ENCODE measurements around the gene TPK1.
"Not testable (repeated sequence)": the region's sequence is repeated elsewhere in the genome, so short reads cannot be mapped to it uniquely, and the experiment has no call there.

The TPK1 gene

DNA sequence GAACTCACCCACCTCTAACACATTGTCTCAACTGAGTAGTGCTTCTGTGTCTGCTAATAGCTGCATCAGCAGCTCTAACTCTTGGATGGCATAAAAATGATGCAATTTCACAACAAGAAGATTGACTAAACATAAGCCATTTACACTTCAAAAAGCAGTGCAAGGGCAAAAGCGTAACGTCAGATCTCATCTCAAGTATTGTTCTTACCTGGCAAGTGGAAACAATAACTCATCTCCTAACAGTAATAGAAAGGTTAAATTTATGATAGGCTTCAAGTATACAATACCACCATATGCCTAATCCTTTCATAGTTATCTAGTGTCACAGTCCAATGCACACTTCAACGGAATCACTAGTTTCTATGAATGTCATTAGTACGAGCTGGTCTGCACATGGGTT lies 14.8 kb downstream of the TPK1 start:
- DNase-seq: no peak

DNA sequence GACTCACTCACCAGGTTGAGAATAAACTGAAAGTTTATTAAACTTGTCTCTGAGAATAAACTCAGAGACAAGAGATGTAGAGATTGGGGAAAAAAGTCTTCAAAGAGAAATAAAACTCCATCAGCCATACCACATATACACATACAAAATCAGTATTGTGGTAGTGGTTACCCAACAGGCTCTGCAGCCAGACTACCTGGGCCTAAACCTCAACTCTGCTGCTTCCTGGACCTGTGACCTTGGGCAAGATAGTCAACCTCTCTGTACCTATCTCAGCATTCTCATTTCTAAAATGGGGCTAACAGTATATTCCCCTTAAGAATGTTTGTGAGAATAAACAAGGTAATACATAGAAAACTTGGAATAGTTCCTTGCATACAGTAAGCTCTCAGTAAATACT lies 15.3 kb downstream of the TPK1 start:
- DNase-seq: peak; percentile 3 to 39

DNA sequence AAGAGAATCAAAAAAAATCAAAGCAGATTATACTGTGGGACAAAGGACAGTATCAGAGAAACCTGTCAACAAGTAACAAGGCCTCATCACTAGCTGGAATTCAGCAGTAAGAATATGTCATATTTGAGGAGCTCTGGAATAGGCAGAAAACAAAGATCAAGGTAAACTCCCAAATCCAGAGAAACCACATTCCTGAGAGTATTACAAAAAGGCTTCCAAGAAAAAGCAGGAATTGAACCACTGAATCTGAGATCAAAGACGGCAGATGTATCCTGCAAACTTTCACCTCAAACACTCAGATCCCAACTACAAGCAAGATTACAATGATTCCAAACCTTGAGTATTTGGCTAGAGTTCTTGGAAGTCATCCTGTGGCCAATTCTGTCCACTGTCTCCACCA lies 16.3 kb downstream of the TPK1 start:
- no peak for DNase-seq

DNA sequence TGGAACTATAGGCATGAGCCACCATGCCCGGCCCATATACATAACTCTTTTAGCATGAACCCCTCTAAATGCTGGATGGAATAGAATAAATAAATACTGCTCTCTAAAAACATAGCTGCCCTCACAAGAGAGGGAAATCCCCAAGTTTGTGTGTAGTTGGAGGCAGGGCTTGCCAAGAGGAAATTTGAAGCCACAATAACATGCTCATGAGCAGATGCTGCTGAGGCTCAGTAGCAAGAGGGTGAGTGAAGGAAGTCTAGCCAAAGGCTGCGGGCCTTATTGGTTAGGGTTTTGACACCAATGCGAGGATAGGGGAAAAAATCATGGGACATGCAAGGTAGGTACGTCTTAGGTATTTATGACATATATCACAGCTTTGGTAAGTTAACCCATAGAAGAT lies 17.3 kb downstream of the TPK1 start:
- DNase-seq: peak; percentile 71 to 77

DNA sequence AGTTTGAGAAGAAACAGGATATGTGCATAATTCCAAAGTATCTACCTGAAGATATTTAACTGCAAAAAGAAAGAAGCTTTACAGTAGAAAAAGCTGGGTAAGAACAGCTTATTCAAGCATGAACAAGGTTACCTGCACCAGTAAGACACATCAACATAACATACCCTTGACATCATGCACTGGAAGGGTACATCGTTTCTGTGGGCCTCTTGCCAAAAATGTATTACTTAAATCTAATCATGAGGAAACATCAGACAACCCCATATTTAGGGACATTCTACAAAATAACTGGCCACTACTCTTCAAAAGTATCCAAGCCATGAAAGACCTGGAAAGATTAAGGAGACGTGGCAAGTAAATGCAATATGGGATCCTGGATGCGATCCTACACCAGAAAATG lies 18.9 kb downstream of the TPK1 start:
- DNase-seq: no peak

DNA sequence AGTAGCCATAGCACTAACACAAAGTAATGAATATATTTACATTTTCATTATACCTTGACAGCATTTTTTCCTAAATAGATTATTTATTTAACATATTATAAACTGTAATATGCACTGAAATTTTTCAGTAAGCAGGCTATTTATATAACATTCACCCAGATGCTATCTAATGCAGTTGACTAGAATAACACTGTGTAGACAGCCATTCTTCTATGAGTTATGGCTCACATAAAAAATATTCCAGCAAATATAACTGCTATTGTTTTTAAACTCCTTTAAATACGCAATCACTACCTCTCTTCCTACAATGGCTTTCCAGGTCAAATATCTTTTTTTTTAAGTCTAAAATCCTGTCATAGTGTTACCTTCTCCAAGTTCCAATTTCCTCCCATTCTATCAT lies 21.6 kb downstream of the TPK1 start:
- no peak for DNase-seq

DNA sequence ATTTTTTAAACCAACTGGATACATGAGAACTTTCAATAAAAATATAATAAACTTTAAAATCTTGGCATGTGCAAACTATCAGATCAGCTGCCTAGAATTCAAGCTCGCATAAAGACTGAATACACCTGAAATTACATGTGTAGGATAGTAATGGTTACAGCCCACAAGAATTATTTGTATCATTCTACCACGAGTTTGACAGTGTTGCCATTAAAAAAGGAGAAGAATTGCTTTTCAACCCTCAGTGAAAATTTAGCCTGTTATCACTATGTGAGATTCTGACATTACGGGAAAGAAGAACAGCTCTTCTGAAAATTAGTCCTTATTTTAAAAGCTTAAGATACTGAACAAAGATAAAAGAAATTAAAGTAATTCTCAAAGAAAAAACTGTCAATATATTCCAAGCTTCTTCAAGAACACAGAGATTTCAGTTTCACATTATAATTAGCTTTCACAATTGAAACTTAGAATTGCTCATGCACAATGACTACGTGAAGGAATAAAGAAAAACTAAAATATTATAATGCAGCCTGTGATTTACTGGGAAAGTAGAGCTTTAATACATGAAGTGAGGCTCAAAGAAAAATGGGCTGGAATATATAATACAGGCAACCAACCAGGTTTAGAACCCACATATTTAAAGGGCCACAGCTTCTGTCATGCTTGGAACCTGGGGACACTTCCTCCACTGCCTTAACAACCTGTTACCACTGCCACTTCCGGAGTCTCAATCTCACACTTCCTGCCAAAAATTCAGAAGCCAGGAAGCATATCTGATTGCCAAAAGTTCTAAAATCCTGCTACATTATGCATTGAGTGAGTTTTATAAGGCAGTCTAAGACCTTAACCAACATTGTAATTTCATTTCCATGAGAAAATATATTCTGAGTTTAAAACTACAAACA lies 23.2 kb downstream of the TPK1 start:
- DNase-seq: peak; percentile 44 to 68

DNA sequence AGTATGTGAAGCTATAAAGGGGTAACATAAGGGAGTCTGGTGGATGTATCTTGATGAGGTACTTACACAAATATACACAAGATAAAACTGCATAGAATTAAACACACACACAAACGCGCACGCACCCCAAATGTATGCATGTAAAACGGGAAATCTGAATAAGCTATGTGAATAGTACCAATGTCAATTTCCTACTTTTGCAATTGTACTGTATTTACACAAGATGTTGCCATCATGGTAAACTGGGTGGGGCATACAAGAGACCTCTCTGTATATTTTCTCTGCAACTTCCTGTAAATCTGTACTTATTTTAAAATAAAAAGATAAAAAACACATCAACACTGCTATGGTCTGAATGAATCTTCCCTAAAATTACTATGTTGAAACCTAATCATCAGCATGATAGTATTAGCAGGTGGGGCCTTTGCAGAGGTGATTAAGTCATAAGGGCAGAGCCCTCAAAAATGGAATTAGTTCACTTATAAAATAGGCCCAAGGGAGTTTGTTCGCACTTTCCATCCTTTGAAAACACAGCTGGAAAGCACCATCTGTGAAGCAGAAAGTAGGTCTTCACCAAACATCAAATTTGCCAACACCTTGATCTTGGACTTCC lies 30.1 kb downstream of the TPK1 start:
- DNase-seq: no peak

DNA sequence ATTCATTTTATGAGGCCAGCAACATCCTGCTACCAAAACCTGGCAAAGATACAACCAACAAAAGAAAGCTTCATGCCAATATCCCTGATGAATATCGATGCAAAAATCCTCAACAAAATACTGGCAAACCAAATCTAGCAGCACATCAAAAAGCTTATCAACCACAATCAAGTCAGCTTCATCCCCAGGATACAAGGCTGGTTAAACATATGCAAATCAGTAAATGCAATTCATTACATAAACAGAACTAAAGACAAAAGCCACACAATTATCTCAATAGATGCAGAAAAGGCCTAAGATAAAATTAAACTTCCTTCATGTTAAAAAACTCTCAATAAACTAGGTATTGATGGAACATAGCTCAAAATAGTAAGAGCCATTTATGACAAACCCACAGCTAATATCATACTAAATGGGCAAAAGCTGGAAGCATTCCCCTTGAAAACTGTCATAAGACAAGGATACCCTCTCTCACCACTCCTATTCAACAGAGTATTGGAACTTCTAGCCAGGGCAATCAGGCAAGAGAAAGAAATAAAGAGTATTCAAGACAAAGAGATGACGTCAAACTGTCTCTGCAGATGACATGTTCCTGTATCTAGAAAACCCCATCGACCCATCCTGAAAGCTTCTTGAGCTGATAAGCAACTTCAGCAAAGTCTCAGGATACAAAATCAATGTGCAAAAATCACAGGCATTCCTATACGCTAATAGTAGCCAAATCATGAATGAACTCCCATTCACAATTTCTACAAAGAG lies 35.0 kb downstream of the TPK1 start:
- DNase-seq: not testable (repeated sequence)

DNA sequence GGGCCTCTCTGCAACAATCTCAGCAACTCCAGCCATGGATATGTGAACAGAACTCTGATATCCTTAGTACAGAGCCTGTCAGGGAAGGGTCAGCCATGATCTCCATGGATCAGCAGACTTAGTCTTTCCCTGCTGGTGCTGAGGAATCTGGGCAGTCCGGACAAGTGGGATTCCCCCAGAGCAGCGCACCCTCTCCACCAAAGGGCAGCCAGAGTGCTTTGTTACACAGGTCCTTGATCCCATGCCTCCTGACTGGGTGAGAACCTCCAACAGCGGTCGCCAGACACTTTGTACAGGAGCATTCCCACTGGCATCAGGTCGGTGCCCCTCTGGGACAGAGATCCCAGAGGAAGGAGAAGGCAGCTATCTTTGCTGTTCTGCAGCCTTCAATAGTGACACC lies 38.9 kb downstream of the TPK1 start:
- DNase-seq: no peak

DNA sequence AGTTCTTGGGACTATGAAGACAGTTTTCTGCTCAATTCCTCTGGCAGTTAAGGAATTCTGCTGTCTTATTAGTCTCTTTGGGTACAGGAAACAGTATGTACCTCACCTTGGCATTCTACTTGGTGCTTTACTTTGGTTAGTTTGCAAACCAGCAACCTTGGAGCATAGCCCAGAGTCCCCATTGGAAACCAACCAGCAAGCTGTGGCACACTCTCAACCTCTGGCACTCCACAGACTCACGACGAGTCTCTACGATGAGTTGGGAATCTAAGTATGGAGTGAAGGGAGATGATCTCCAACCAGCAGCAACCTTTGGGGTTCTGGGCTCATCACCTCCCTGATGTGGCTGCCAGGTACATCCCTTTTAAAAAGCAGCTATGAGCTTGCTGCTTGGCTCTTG lies 43.8 kb downstream of the TPK1 start:
- no peak for DNase-seq

DNA sequence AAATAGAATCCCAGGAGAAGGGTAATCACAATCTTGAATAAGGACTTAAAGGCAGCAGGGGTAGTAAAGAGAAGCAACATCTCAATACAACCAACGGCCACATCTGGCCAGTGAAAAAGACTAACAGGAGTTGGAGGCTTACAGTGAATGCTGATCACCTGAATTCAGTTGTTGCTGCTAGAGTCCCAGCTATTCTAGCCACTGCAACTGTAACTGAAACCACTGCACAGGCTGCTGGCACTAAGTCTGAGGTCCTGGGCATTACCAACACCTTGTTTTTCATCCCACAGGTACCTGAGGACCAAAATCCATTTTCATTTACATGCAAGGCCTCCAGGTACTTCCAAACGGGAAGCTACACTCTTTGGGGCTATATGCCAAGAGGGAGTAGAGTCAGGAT lies 44.4 kb downstream of the TPK1 start:
- no peak for DNase-seq

DNA sequence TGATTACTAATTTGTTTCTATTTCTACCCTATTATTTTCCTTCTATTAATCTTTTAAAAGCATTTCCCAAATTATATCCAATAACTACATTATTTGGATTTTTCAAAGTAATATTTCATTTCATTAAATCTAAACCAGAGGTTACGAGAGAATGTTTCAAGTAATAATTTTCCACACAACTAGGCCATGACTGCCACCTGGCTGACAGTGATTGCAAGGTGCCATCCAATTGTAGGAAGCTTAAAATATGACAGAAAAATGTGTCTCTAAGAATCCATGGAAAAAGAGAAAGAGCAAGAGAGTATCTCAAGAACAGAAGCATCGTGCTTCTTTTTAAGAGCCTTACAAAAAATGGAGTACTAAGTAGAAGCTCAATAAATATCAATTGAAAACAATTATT lies 48.7 kb downstream of the TPK1 start:
- DNase-seq: no peak

DNA sequence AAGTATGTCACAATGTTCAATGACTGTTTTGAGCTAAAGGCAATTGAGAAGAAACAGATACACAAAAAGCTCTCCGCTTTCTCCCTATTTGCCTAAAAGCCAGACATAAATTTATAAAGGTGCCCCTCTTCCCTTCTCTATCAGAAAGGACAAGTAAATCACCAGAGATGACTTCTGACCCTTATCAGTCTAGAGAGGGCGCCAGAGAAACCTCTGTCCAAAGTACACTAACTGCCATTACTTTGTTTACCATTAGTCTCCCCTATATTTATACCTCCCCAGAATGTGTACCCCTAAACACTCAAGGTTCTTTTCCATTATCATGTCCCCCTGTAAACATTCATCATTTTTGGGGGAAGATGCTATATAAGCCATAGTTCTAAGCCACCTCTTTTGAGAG lies 49.3 kb downstream of the TPK1 start:
- DNase-seq: peak in 1 of 2 donors; percentile 38

DNA sequence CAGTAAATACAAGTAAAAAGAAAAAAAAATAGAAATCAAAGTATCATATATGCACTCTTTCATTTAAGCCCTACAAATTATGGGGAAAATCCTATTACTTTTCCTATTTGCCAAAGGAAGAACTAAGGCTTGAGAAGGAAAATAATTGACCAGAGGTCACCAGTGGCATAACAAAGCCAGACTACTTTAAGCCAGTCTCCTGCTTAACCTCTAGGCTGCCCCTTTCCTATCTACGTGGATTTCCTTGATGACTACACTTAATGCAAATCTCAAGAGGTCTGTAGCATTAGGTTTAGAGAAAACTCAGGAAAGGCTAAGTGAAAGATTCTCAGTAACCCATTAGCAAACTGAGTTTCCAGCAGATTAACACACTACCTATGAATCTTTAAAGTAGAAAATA lies 49.8 kb downstream of the TPK1 start:
- no peak for DNase-seq

DNA sequence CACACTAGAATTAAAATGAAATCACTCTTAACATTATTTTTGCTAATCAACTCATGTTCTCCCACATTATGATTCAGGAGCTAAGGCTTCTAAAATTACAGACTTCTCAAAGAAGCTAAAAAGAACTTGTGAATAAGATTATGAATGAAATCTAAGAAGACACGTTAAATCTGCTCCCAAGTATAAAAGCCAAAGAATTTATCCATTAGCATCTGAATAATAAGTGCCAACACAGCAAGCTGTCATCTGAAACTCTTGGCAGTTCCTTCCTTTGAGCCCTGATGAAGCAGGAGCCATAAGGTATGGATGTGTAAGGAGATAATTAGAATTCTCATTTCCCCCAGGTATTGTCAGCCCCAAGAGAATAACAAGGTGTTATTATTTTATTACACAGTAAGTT lies 50.3 kb downstream of the TPK1 start:
- DNase-seq: no peak

DNA sequence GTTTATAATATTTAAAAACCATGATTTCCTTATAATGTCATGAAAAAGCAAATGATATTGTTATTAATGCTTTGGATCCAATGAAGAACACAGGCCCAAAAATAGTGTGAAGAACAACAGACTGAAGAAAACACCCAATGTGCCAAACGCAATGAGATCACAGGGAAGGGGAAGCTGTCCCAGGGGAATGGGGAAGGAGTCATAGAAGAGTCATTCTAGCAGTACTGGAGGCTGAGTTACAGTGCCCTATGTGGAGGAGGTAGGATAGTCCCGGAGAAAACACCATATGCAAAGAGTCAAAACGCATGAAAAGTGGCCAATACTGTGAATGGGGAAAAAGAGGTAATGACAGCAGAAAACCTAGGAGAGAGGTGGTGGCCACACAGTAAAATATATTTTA lies 50.9 kb downstream of the TPK1 start:
- DNase-seq: no peak

DNA sequence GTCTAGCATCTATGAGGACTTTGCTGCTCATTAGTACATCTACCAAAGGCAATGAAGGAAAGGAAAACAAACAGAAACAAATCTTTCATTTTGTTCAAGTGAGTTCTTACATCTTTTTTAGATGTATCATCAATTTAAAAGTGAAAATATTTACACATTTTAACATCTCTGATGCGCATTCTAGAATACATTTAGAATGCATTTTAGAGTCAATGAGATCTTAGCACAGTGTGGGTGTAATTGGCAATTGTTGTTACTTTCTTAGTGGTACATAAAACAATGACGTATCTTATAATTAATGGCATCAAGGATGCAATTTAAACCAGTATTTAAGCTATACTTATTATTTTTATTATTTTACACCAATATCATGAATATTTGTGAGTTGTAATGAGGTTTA lies 51.4 kb downstream of the TPK1 start:
- no peak for DNase-seq

DNA sequence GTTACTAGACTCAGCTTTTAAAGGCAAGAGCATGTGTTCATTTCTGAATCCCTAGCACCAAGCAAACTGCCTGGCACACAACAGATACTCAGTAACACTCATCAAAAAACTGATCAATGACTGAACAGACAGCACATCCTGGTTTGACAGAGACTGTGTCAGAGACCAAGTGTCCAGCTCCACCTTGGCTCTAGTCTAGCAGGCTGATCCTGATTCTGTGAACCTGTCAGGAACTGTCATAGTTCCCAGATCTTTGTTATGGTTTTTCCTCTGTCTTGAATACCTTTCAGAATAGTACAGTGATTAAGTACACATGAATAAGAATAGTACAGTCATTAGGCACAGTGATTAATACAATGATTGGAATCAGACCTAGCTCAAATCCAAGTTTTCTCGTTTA lies 53.0 kb downstream of the TPK1 start:
- DNase-seq: no peak

DNA sequence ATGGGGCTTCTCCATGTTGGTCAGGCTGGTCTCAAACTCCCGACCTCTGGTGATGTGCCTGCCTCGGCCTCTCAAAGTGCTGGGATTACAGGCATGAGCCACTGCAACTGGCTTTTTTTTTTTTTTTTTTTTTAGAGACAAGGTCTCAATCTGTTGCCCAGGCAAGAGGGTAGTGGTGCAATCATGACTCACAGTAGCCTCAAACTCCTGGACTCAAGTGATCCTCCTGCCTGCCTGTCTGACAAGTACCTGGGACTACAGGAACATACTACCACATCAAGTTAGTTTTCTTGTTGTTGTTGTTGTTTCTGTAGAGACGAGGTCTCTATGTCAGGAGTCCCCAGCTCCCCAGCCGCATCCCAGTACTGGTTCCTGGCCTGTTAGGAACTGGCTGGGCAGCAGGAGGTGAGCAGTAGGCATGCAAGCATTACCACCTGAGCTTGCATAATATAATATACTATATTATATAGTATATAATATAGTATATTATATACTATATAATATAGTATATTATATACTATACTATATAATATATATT lies 55.7 kb downstream of the TPK1 start:
- no peak for DNase-seq

DNA sequence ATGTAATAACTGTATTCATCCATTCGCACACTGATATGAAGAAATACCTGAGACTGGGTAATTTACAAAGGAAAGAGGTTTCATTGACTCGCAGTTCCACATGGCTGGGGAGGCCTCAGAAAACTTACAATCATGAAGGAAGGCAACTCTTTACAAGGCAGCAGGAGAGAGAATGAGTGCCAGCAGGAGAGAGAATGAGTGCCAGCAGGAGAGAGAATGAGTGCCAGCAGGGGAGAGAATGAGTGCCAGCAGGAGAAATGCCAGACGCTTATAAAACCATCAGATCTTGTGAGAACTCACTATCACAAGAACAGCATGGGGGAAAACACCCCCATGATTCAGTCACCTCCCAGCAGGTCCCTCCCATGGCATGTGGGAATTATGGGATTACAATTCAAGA lies 58.0 kb downstream of the TPK1 start:
- DNase-seq: not testable (repeated sequence)

DNA sequence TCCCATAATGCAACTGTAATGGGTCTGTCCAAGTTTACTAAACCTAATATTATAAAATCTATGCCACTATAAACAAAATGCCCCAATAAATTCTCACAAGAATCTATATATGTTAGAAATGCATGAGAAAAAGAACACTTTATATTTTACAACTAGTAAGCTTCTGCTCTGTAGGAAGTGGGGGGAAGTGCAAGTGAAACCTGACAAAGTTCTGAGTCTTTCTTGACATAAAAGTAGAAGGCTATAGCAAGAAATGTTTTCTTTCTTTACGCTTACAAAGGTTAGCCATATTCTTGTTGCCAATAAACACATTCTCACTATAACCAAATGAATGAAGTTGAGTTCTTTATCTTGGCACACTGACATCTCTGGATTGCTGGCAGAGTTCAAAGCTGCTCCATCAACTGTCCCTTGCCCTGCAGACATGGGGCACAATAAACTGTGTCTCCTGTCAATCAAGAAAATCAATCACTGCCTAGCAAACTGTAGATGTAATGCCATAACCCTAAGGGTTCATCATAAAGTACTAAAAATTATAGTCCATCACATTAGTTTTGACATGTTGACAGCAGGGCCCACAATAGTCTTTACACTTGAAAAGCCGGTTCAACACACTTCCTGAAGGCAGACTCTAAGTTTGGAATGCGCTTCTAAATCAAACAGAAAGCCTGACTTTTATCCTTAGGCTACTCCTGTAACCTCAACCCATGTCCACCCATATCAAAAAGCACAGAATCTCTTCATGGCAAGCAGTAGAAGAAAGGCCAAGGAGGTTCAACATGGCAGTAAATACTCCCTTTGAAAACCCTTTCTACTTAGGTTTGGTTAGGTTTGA lies 58.6 kb downstream of the TPK1 start:
- DNase-seq: no peak

DNA sequence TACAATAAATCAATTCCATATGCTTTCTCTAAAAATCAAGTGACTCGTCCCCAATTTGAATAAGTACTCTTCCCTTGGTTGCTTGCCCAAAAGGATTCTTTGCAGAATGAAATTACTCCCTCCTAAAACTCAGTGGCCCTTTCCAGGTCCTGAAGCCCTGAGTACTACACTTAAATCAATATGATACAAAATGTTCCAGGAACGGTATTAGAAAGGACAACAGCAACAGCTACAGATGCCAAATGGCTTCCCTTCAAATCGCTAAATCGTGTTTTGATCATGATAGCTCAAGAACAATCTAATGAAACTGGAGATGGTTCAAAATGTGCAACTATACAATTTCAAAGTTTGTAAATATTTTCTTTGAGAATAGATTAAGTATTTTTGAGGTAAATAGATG lies 59.4 kb downstream of the TPK1 start:
- no peak for DNase-seq

All from CD4-positive, alpha-beta T cell treated with Interleukin-1 beta for 1 hour (primary cell).